HEK293 (cell line): Measurements from ENCODE around the gene PRSS2.

Experiments
- YY1 ChIP-seq: fragments of 450-650 bp; formaldehyde crosslinking; IDR thresholded peaks from 2 replicates; pipeline ENCODE4 v1.5.1; 2018; ENCODE audit warnings: missing biosample characterization, missing genetic modification characterization
- ZNF175 ChIP-seq: fragments of 450-650 bp; formaldehyde crosslinking; IDR thresholded peaks from 2 replicates; pipeline ENCODE4 v1.5.1; 2016; ENCODE audit warnings: missing biosample characterization, missing genetic modification characterization
- ZNF2 ChIP-seq: fragments of 450-650 bp; formaldehyde crosslinking; IDR thresholded peaks from 2 replicates; pipeline ENCODE4 v1.5.1; 2016; ENCODE audit warnings: missing biosample characterization, missing genetic modification characterization
- ZNF274 ChIP-seq, 2 experiments: fragments of 200-500 bp in 1 of 2; fragments of 450-650 bp in 1 of 2; sonication (Bioruptor generic) in 1 of 2; formaldehyde crosslinking in 1 of 2; IDR thresholded peaks; 2 replicates each; pipeline versions ENCODE4 v1.5.1 to v1.6.1; 2014 to 2016; ENCODE audit warnings: borderline replicate concordance in 1 of 2, inconsistent platforms in 1 of 2, low read length in 1 of 2, missing biosample characterization in 1 of 2, missing genetic modification characterization in 1 of 2
- ZNF473 ChIP-seq: fragments of 450-650 bp; formaldehyde crosslinking; IDR thresholded peaks from 2 replicates; pipeline ENCODE4 v1.5.1; 2017; ENCODE audit warnings: missing biosample characterization, missing genetic modification characterization
- ZNF521 ChIP-seq: fragments of 450-650 bp; formaldehyde crosslinking; IDR thresholded peaks from 2 replicates; pipeline ENCODE4 v1.5.1; 2017; ENCODE audit warnings: missing biosample characterization, mild to moderate bottlenecking, missing genetic modification characterization
- TF ChIP-seq, protein P1 (sequence below): fragments of 450-650 bp; formaldehyde crosslinking; IDR thresholded peaks from 2 replicates; pipeline ENCODE4 v1.5.1; 2016; ENCODE audit warnings: missing biosample characterization, missing genetic modification characterization
- TF ChIP-seq, protein P2 (sequence below): fragments of 450-650 bp; formaldehyde crosslinking; IDR thresholded peaks from 2 replicates; pipeline ENCODE4 v1.5.1; 2016; ENCODE audit warnings: missing biosample characterization, missing genetic modification characterization
- TF ChIP-seq, protein P3 (sequence below): fragments of 450-650 bp; formaldehyde crosslinking; IDR thresholded peaks from 2 replicates; pipeline ENCODE4 v1.5.1; 2016; ENCODE audit warnings: missing biosample characterization, missing genetic modification characterization
- TF ChIP-seq, protein P4 (sequence below): fragments of 450-650 bp; formaldehyde crosslinking; IDR thresholded peaks from 2 replicates; pipeline ENCODE4 v1.5.1; 2016; ENCODE audit warnings: missing biosample characterization, missing genetic modification characterization
- TF ChIP-seq, protein P5 (sequence below): fragments of 450-650 bp; formaldehyde crosslinking; IDR thresholded peaks from 2 replicates; pipeline ENCODE4 v1.5.1; 2016; ENCODE audit warnings: missing biosample characterization, missing genetic modification characterization

DNA sequence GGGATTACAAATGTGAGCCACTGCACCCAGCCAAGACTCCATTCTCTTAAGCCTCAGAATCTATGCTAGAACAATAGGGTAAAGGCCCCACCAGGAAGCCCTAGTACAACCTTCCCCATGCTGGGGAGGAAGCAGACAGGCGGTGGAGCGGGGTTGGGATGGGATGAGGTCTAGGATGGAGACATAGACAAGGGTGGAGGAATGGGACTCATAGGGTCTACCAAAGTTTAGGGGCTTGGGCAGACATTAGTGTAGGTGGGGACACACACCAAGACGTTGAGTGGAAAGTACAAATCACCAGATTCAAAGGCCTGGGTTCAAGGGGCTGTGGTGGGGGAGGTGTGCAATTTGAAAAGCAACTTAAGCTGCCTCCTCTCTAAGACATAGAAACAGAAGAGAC lies 19.3 kb downstream of the PRSS2 start:
- TF ChIP-seq, protein P1, sequence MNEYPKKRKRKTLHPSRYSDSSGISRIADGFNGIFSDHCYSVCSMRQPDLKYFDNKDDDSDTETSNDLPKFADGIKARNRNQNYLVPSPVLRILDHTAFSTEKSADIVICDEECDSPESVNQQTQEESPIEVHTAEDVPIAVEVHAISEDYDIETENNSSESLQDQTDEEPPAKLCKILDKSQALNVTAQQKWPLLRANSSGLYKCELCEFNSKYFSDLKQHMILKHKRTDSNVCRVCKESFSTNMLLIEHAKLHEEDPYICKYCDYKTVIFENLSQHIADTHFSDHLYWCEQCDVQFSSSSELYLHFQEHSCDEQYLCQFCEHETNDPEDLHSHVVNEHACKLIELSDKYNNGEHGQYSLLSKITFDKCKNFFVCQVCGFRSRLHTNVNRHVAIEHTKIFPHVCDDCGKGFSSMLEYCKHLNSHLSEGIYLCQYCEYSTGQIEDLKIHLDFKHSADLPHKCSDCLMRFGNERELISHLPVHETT (tag by site-specific recombination) = no peak
- TF ChIP-seq, protein P2, sequence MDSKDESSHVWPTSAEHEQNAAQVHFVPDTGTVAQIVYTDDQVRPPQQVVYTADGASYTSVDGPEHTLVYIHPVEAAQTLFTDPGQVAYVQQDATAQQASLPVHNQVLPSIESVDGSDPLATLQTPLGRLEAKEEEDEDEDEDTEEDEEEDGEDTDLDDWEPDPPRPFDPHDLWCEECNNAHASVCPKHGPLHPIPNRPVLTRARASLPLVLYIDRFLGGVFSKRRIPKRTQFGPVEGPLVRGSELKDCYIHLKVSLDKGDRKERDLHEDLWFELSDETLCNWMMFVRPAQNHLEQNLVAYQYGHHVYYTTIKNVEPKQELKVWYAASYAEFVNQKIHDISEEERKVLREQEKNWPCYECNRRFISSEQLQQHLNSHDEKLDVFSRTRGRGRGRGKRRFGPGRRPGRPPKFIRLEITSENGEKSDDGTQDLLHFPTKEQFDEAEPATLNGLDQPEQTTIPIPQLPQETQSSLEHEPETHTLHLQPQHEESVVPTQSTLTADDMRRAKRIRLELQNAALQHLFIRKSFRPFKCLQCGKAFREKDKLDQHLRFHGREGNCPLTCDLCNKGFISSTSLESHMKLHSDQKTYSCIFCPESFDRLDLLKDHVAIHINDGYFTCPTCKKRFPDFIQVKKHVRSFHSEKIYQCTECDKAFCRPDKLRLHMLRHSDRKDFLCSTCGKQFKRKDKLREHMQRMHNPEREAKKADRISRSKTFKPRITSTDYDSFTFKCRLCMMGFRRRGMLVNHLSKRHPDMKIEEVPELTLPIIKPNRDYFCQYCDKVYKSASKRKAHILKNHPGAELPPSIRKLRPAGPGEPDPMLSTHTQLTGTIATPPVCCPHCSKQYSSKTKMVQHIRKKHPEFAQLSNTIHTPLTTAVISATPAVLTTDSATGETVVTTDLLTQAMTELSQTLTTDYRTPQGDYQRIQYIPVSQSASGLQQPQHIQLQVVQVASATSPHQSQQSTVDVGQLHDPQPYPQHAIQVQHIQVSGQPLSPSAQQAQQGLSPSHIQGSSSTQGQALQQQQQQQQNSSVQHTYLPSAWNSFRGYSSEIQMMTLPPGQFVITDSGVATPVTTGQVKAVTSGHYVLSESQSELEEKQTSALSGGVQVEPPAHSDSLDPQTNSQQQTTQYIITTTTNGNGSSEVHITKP (tag by site-specific recombination) = no peak
- TF ChIP-seq, protein P3, sequence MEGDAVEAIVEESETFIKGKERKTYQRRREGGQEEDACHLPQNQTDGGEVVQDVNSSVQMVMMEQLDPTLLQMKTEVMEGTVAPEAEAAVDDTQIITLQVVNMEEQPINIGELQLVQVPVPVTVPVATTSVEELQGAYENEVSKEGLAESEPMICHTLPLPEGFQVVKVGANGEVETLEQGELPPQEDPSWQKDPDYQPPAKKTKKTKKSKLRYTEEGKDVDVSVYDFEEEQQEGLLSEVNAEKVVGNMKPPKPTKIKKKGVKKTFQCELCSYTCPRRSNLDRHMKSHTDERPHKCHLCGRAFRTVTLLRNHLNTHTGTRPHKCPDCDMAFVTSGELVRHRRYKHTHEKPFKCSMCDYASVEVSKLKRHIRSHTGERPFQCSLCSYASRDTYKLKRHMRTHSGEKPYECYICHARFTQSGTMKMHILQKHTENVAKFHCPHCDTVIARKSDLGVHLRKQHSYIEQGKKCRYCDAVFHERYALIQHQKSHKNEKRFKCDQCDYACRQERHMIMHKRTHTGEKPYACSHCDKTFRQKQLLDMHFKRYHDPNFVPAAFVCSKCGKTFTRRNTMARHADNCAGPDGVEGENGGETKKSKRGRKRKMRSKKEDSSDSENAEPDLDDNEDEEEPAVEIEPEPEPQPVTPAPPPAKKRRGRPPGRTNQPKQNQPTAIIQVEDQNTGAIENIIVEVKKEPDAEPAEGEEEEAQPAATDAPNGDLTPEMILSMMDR (tag by site-specific recombination) = no peak
- TF ChIP-seq, protein P4, sequence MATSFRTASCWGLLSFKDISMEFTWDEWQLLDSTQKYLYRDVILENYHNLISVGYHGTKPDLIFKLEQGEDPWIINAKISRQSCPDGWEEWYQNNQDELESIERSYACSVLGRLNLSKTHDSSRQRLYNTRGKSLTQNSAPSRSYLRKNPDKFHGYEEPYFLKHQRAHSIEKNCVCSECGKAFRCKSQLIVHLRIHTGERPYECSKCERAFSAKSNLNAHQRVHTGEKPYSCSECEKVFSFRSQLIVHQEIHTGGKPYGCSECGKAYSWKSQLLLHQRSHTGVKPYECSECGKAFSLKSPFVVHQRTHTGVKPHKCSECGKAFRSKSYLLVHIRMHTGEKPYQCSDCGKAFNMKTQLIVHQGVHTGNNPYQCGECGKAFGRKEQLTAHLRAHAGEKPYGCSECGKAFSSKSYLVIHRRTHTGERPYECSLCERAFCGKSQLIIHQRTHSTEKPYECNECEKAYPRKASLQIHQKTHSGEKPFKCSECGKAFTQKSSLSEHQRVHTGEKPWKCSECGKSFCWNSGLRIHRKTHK = no peak
- no peak for TF ChIP-seq ZNF274 (IDR thresholded peaks at IDR 0.05; ENCODE audit: low read length)
- no peak for TF ChIP-seq ZNF274 (tag by site-specific recombination; IDR thresholded peaks at IDR 0.05; ENCODE audit: borderline replicate concordance)
- TF ChIP-seq ZNF175 (tag by site-specific recombination) = no peak
- no peak for TF ChIP-seq YY1 (tag by site-specific recombination)
- TF ChIP-seq, protein P5, sequence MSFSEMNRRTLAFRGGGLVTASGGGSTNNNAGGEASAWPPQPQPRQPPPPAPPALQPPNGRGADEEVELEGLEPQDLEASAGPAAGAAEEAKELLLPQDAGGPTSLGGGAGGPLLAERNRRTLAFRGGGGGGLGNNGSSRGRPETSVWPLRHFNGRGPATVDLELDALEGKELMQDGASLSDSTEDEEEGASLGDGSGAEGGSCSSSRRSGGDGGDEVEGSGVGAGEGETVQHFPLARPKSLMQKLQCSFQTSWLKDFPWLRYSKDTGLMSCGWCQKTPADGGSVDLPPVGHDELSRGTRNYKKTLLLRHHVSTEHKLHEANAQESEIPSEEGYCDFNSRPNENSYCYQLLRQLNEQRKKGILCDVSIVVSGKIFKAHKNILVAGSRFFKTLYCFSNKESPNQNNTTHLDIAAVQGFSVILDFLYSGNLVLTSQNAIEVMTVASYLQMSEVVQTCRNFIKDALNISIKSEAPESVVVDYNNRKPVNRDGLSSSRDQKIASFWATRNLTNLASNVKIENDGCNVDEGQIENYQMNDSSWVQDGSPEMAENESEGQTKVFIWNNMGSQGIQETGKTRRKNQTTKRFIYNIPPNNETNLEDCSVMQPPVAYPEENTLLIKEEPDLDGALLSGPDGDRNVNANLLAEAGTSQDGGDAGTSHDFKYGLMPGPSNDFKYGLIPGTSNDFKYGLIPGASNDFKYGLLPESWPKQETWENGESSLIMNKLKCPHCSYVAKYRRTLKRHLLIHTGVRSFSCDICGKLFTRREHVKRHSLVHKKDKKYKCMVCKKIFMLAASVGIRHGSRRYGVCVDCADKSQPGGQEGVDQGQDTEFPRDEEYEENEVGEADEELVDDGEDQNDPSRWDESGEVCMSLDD (tag by site-specific recombination) = no peak
- no peak for TF ChIP-seq ZNF521 (tag by site-specific recombination)
- no peak for TF ChIP-seq ZNF473 (tag by site-specific recombination)
- TF ChIP-seq ZNF2 (tag by site-specific recombination) = no peak
